NCI-H345 treated with DMSO at 0.1 percent for 48 hours (cell line): ENCODE data around the gene SBF2.

ENCODE experiments used
- DNase-seq: peaks from one replicate; lab custom pipeline; 2025; ENCODE audit not compliant: unreplicated experiment; lab: John Stamatoyannopoulos, UW

The SBF2 gene

DNA sequence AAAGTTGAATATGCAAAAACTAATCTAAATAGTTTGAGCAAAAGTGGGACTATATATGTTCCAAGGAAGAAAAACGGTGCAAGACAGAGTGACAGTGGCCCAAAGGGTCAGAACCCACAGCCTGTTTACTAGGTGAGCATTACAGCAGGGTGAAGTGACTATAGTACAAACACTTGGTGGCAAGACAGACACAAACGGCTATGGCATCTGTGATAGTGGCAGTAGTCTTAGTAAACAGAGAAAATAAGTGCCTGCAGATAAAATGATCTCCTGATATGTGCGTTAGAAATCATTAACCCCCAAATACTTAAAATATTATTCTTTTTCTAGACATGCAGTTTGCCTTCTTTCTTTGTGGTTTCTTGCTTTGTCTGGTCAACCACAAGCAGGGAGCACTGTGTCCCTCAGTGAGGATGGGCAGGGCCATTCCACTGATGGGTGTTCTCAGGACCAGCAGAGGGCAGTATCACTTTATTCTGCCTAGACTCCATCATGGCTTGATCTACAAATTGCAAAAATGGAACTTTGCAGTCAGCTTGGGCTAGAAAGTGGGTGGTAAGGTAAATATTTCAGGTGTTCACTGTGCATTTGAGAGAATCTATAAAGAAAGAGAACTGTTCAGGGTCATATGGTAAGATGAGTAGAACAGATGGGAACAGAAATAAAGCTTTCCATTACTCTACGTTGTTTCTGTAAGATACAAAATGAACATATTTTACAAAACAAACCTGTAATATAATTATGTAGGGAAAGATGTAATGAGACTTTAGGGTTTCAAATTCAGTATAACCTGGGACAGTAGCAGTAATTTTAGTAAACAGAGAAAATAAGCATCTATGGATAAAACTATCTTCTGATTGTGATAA lies 431.9 kb downstream of the SBF2 start:
- DNase-seq: no peak

DNA sequence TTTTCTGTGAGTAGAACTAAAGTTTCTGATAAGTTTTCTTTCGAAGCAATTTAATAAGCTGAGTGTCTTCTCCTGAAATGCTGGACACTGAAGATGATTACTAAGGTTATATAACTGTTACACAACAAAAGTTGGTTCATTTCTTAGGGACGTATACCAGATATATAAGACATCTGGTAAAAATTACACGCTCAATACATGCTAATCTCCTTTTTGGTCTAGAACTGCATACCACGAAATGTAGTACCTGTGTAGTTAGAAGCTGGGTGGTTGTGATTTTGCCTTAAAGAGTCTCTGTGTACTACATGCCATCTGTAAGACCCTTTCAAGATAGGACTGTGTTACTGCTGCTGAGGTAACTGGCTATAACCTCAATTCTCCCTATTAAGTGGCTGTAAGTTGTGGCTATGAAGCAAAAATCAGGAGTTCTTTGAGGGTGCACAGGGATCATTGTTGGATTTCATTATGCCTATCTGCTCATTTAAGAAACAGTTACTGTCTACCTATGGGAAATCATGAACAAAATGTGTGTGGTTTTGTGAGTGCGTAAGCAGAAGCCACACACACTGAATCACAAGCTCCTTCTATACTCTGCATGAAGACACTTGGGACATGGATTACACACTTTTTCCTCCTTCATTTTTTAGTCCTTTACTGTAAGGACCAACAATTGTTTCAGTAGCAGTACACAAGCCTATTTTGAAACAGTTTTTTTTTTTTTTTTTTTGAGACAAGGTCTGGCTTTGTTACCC lies 434.3 kb downstream of the SBF2 start:
- no peak for DNase-seq

DNA sequence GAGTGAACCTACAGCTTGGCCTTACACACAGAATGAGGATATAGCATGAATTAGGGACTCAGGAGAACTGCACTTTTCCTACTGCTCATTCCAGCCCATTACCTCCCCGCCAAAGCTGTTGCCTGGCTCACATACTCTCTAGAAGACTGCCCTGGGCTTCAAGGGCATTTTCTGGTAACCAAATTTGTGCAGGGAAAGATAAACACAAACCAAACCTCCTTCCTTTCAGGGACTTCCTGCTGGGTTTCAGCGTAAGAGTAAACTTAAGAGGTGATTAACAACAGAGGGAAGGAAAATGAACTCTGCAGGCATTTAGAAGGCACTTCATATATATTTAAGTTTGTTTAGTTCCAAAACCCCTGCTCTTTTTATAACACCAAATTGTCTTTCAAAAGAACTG lies 435.2 kb downstream of the SBF2 start:
- DNase-seq: no peak

DNA sequence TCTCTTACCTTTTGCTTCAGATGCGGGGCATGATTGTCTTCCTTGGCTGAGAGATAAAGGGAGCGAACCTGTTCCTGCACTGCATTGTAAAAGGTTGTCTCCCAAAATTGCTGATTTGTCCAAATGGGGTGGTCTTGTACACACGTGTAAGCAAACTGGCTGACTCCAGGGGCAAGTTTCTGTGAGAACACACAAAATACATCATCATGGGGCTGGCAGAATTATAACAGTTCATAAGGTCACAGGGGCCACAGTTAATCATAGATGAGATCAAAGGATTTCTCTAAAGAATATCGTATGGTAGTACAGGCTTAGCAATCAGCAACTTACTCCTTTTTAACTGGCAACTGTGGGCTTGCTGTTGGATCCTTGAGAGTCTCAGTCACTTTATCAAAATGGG lies 435.8 kb downstream of the SBF2 start:
- DNase-seq: no peak

DNA sequence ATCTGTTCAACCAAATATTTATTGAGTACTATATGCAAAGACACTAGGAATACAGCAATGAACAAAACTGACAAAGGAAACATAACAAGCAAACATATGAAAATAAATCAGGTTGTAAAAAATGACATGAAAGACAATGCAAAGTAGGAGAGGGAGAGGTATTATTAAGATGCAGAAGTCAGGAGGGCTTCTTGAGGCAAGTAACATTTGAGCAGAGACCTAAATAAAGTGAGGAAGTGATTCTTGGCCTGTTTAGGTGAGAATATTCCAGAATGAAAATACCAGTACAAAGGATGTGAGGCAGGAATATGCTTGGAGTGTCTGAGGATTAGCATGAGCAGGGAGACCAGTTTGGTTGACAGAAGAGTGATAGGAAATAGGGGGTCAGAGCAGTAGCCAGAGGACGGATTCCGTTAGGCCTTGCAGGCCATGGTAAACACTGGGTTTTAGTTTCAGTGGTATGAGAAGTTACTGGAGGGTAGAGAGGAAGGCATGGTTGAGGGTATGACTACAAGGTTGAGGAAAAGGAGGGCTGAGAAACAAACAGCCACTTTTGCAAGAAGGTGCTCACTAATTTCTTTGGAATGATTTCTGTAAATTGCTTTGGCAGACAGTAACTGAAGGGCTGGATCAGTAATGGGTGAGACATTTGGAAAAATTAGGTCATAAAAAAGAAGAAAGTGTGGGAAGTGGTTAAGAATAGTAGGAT lies 438.3 kb downstream of the SBF2 start:
- no peak for DNase-seq

DNA sequence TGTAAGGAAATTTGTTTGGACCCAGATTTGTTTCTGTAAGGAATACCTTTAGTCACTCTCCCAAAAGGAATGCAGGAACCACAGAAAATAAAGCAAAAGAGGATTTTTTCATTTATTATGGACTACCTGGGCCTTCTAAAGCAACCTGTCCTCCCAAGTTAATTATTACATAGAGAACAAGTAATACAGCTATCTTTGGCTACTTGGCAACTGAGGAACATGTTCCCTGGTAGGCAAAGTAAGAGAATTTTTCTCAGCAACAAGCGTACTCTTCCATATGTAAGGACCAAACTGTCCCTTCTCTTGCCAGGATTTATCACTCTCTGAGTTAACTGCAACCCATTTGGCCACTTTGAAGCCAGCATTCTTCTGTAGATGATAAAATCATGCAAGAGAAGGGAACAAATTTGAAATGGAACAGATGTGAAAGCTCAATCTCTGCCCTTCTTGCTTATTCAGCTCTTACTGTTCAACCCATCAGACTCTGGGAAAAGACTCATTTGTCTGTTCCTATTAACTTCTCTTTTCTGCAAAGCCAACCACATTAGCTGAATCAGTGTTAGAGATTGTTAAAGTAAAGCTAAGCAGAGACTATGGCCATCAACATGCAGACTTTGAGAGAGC lies 440.0 kb downstream of the SBF2 start:
- DNase-seq: no peak

DNA sequence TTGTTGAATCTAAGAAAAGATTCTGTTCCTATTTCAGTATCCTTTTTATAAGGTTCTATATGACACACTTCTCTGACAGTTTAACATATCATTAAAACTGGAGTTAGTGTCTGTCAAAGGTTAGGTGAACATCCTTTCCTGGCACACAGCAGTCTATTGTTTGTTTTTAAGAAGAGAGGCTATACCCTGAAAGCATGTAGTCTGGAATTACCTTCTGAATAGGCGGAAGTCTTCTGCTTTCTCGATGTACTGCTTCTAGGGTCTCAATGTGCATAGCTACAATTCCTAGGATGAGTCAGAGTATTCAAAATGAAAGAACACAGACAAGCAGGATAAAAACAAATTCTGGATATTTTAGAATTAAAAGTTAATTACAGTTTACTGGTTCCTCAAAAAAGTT lies 441.6 kb downstream of the SBF2 start:
- no peak for DNase-seq

DNA sequence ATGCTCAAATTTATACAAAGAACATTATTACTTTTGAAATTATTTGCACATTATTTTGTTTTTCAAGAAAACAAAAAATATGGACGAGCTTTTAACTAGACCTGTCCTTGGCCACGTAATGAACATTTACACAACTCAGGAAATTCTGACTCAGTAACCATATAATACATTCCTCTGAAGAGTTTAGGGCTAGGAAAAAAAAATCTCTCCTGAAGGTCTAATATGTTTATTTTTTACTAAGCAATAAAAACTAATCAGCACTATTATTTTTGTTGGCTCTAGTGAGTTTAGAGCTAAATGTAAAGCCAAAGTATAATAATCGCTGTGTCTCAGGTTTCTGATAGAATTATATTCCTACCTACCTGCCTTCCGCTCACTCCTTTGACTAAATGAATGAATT lies 442.7 kb downstream of the SBF2 start:
- DNase-seq: no peak

DNA sequence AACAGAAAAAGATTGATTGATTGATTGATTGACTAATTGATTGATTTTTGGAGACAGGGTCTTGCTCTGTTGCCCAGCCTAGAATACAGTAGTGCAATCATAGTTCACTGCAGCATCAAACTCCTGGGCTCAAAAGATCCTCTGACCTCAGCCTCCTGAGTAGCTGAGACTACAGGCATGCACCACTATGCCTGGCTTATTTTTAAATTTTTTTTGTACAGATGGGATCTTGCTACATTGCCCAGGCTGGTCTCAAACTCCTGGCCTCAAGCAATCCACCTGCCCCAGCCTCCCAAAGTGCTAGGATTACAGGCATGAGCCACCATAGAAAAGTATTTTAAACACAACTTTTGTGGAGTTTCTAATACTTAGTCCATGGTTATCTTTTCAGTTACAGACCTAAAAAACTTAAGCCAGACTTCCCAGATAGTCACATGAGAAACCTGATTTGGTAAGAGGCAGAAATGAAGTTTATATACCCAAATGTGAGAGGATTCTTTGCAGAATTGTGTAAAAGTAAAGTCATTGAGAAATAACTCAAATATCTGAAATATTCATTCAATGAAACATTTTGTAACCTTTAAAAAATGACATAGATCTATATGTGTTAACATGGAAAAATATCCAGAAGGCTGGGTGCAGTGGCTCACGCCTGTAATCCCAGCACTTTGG lies 443.7 kb downstream of the SBF2 start:
- DNase-seq: no peak

DNA sequence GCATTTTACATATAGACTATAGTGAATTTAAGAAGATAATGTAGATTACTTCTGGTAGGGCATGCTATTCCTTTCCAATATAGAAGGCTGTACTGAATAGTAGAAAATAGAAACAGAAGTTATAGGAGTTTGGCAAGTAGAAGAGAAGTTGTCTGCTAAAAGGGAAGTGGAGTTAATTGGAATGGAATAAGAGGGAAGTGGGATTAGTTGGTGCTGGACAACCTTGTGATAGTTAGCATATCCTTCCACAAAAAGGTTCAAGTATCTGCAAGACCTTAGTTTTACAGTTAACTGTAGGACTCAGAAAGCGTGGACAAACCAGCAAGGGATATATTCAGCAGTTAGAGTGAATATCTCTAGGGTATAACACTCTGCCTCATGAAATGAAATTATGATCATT lies 444.6 kb downstream of the SBF2 start:
- no peak for DNase-seq

DNA sequence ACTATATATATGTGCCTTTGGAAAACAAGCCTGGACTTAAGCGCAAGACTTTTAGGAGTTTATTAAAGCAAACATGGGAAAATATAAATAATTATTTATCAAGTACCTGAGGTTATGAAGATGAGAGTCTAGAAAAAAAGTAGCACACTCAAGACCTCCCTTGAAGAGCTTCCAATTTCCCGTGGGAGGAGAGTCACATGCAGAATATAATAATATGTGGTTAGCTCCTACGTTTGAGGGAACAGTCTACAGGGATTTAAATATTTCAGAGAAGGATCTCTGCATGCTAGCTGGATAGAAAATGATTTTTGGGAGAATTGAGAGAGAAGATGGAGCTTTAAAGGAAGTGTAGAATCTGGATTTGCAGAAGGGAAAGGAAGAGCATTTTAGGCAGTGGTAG lies 446.4 kb downstream of the SBF2 start:
- no peak for DNase-seq

DNA sequence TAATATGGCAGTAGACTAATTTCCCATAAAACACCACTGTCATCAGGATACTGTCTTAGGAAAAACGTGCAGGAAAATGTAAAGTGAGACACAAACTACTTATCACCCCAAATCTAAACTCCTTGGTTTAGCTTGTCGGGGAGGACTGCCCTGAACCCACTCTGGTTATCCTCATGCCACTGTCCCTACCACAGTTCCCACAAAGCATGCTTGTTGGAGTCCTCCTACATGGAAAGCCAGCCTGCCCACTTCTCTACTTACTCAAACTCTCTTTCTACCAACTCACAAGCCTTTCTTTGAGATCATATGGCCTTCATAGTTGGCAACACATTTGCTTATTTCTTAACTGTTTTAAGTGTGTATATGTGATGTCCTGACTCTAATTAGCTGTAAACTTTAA lies 451.1 kb downstream of the SBF2 start:
- no peak for DNase-seq

DNA sequence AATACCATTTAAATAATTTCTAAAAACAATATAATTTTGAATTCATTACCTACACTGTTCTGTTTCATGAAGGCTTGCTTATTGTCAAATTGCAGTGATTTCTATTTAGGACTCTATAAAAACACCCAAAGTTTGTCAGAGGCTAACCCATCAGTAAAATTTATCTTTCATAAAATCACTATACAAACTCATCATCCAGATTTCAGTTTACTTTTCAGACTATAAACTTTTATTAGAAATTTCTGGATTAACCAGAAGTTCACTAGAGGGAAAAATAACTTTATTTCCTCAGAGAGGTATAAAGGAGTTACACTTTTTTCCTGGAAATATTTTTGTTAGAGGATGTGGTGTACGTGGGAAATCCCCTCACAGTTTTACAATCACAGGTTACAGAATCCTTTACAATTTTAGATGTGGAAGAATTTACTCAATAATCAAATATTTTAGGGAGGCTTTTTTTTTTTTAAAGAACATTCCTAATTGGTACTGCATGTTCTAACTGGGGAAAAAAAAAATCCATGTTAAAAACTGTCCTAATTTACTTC lies 453.5 kb downstream of the SBF2 start:
- no peak for DNase-seq

DNA sequence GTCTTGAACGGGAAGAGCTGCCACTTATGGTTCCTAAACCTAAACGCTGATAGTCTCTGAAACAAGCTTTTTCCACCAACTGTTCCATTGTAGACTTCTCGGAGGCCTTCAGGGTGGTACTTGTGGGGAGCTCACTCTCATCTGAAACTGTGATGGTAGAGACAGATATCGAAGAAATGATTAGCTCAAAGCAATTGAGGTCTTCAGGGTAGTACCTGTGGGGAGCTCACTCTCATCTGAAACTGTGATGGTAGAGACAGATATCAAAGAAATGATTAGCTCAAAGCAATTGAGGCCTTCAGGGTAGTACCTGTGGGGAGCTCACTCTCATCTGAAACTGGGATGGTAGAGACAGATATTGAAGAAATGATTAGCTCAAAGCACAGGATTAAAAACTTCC lies 454.5 kb downstream of the SBF2 start:
- DNase-seq: no peak

DNA sequence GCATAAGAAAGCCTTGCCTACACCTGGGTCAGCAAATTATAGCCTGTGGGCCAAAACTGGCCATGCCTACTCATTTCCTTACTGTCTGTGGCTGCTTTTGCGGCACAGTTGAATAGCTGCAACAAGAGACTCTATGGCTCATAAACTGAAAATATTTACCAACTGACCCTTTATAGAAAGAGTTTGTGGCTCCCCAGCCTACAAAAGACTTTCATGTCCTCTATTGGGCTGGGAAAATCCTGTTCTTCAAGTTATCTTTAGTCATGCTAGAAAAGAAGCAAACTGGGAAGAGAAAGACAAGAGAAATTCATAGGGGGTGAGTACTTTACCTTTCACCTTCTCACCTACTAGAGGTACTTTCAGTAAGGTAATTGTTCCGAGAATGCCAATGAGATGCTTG lies 455.1 kb downstream of the SBF2 start:
- DNase-seq: no peak

DNA sequence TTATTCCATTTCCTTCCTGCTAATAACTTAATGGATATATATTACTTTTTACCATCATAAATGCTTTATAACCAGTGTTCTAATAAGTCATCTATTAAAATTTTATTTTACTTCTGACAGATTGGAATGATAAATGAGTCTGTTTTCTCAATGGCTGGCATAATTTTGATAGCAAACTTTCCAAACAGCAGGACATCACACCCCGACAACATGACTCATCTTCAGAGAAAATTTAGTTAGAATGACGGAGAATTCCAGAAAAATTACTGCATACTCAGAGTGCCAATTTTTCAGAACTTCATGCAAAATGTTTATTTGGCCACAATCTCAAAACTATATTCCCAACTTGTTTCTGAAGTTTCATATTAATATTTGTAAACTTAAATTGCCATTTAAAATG lies 455.8 kb downstream of the SBF2 start:
- DNase-seq: no peak

DNA sequence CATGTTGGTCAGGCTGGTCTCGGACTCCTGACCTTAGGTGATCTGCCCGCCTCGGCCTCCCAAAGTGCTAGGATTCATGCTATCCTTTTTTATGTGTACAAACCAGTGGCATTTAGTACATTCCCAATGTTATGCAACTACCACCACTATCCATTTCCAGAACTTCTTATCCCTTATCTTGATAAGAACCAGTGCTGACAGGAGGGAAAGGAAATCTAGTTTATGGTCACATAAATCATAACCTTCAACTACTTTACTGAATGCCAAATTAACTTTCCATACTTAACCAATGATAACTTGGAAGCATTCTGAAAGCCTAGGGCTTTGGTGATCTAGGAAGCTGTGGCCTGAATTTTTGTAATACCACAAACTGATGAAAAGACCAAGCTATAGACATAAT lies 459.7 kb downstream of the SBF2 start:
- DNase-seq: no peak

DNA sequence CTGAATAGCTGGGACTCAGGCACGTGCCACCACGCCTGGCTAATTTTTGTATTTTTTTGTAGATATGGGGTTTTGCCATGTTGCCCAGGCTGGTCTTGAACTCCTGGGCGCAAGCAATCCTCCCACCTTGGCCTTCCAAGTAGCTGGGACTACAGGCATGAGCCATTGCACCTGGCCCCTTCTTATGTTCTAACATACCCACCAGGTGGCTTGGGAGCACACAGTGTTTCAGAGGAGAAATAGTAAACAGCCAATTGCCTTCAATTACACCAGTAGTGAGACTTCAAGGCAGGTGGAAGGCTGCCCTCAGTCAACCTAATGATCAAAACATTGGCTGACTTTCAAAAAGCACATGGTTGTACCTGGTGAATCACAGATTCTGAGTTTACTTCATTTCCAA lies 462.9 kb downstream of the SBF2 start:
- DNase-seq: no peak

DNA sequence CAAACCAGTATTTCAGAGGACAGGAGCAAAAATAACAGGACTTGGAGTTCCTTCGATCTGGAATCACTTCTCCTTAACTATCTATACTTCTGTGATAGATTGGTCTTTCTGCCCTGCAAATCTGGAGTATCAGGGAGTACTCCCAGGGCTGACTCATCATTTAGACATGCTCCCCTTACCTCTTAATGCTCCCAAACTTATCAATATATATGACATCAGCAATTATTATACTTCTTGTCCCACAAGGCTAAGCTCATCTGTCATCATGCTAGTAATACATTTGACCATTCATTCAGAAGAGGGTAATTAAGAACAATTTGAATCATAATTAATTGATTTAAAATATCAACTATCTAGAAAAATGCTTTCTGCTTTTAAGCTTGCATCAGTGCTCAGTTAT lies 466.3 kb downstream of the SBF2 start:
- no peak for DNase-seq

DNA sequence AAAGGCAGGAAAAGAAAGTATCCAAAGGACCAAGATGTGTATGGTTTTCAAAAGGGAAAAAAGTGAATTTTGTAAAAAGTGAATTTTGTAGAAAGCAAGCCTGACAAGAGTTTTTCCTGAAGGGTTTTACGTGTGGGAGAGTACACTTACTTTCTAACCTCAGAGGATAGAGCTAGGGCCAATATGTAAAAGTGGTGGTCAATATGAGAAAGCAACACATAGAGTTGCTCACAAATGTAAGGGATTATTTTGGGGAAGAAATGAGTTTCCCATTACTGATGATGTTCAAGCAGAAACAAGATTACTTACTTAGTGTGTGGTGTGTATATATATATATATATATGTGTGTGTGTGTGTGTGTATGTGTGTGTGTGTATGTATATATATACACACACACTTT lies 467.6 kb downstream of the SBF2 start:
- no peak for DNase-seq

DNA sequence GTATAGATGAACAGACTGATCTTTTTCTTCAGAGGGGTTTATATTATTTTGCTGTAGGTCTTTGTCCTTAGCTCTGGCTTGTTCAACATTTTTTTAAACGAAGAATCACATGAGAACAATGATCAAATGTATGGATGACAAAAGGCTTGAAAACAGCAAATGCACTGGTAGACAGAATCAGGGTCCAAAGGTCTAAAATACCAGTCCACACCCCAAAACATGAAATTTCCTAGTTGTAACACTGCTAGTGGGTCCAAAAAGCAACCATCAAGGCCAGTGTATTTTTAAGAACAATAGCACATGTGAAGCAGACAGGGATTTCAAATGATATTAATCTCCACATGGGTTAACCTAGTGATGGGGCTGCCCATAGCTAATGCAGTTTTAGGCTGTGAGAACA lies 468.1 kb downstream of the SBF2 start:
- DNase-seq: no peak
